Measurements from ENCODE around the gene SETX.

DNA sequence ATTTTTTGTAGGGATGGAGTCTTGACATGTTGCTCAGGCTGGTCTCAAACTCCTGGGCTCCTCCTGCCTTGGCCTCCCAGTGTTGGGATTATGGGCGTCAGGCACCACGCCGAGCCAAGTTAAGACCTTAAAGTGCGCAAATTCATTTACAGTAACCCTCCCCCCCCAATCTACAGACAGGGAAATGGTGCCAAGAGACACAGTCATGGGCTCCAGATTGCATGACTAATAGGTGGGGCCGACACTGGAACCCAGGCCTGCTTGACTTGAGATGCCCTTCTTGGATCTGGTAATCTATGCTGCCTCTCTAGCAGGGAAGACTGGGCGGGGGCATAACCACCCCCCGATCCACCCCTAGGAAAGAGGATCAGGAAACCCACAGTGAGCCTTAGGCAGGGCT is 32.3 kb upstream of the SETX start:
- TF ChIP-seq, protein P1, sequence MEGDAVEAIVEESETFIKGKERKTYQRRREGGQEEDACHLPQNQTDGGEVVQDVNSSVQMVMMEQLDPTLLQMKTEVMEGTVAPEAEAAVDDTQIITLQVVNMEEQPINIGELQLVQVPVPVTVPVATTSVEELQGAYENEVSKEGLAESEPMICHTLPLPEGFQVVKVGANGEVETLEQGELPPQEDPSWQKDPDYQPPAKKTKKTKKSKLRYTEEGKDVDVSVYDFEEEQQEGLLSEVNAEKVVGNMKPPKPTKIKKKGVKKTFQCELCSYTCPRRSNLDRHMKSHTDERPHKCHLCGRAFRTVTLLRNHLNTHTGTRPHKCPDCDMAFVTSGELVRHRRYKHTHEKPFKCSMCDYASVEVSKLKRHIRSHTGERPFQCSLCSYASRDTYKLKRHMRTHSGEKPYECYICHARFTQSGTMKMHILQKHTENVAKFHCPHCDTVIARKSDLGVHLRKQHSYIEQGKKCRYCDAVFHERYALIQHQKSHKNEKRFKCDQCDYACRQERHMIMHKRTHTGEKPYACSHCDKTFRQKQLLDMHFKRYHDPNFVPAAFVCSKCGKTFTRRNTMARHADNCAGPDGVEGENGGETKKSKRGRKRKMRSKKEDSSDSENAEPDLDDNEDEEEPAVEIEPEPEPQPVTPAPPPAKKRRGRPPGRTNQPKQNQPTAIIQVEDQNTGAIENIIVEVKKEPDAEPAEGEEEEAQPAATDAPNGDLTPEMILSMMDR (IDR thresholded peaks at IDR 0.05; ENCODE audit: insufficient read depth, low read length, poor library complexity, severe bottlenecking): no peak
- TF ChIP-seq EZH2phosphoT487 (conservative IDR thresholded peaks at IDR 0.05; ENCODE audit: low read length): no peak

Data from SU-DHL-6 (cell line).